HG03558 (cell line): ENCODE results near the gene HRC.
"Not testable (repeated sequence)": the region's sequence is repeated elsewhere in the genome, so short reads cannot be mapped to it uniquely, and the experiment has no call there.

Experiments
- ATAC-seq: cut with Tn5 transposase; IDR thresholded peaks from one replicate; pipeline ENCODE4 v1.9.1; 2021; ENCODE audit warnings: moderate number of reproducible peaks; ENCODE audit not compliant: unreplicated experiment; ENCODE audit errors: extremely low read depth

HRC gene, protein sequence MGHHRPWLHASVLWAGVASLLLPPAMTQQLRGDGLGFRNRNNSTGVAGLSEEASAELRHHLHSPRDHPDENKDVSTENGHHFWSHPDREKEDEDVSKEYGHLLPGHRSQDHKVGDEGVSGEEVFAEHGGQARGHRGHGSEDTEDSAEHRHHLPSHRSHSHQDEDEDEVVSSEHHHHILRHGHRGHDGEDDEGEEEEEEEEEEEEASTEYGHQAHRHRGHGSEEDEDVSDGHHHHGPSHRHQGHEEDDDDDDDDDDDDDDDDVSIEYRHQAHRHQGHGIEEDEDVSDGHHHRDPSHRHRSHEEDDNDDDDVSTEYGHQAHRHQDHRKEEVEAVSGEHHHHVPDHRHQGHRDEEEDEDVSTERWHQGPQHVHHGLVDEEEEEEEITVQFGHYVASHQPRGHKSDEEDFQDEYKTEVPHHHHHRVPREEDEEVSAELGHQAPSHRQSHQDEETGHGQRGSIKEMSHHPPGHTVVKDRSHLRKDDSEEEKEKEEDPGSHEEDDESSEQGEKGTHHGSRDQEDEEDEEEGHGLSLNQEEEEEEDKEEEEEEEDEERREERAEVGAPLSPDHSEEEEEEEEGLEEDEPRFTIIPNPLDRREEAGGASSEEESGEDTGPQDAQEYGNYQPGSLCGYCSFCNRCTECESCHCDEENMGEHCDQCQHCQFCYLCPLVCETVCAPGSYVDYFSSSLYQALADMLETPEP

DNA sequence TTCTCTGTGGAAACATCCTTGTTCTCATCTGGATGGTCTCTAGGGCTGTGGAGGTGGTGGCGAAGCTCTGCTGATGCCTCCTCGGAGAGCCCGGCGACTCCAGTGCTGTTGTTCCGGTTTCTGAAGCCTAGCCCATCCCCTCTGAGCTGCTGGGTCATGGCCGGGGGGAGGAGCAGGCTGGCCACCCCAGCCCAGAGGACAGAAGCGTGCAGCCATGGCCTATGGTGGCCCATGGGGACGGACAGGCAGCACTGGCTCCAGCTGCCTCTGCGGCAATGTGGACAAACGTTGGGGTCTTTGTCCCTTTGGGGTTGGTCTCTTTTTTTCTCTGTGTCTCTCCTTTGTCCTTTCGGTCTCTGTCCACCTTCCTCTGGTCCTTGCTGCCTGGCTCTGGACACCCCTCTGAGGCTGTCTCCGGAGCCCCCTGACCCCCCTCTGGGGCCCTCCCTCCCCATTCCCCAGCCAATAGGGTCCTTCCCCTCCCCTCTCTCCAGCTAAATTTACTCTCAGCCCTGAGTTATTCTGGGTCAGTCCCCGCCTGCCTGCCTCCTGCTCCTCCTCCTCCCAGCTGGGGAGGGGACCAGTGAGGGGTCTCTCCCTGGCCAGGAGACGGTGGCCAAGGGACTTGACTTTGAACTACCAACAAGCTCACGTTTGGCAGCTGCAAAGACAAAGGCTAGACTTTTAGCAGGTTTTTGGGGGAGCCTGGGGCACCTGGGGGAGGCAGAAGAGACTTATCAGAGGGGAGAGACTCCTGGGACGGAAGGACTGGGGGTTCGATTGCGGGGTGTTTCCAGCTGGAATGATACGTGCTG lies at the start of gene HRC:
Gene HRC, minus strand, starts transcription at position 392 of the 815 bp plus-strand sequence. Its CDS starts 159 bp downstream, at position 233.
- ATAC-seq = no peak

DNA sequence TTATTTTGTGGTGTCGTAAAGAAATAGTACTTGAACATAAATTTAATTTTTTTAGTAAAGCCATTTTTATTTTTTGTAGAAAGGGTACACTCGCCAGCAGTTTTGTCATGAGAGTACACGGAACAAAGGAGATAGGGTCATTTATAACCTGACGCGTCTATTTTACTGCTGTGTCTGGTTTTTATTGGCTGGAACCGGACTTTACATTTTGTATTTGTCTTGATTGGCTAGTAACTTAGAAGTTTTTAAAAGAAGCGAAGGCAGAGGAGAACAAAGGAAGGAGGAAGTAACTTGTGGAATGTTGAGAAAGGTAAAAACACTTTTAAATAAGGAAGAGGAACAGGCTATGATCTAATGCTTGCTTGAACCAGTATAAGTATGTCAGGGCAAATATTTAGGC lies 45.8 kb upstream of the HRC start:
- ATAC-seq = no peak

DNA sequence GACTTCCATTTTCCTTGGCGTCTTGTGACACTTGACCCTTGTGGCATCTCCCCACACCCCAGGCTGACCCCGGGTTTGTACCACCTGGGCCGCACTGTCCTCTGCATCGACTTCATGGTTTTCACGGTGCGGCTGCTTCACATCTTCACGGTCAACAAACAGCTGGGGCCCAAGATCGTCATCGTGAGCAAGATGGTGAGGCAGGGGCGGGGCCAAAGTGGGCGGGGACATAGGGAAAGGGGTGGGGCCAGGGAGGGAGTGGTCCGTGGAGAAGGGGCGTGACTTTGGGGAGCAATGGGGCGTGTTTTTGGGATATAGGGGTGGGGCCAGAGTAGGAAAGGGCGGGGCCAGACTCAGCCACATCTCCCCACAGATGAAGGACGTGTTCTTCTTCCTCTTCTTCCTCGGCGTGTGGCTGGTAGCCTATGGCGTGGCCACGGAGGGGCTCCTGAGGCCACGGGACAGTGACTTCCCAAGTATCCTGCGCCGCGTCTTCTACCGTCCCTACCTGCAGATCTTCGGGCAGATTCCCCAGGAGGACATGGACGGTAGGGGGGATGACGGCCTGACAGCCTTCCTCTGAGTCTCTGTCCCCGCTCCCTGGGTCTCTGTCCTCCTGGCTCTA lies 45.2 kb upstream of the HRC start:
- ATAC-seq = no peak

DNA sequence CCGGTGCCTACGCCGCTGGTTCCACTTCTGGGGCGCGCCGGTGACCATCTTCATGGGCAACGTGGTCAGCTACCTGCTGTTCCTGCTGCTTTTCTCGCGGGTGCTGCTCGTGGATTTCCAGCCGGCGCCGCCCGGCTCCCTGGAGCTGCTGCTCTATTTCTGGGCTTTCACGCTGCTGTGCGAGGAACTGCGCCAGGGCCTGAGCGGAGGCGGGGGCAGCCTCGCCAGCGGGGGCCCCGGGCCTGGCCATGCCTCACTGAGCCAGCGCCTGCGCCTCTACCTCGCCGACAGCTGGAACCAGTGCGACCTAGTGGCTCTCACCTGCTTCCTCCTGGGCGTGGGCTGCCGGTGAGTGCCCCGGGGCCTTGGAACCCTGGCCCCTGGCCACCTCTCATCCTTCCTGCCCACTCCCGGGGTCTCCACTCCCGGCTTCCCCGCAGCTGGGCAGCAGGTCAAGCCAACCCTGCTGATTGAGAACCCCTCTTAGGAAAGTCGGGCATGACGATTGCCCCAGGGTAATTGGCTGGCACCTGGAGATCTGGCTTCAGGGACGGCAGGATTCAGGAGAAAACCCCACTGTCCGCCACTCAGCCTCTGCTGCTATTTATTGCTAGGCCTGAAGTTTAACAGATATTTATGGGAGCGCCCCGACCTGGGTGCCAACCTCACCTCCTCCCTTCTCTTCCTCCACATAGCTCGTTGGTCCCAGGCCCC lies 41.5 kb upstream of the HRC start:
- no peak for ATAC-seq

DNA sequence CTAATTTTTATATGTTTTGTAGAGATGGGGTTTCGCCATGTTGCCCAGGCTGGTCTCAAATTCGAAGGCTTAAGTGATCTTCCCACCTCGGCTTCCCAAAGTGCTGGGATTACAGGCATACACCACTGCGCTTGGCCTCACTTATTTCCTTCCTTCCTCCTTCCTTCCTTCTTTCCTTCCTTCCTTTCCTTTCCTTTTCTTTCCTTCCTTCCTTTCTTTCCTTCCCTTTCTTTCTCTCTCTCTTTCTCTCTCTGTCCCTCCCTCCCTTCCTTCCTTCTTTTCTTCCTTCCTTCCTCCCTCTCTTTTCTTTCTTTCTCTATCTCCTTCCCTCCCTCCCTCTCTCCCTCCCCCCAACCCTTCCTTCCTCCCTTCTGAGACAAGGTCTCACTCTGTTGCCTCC lies 39.2 kb upstream of the HRC start:
- ATAC-seq = no peak

DNA sequence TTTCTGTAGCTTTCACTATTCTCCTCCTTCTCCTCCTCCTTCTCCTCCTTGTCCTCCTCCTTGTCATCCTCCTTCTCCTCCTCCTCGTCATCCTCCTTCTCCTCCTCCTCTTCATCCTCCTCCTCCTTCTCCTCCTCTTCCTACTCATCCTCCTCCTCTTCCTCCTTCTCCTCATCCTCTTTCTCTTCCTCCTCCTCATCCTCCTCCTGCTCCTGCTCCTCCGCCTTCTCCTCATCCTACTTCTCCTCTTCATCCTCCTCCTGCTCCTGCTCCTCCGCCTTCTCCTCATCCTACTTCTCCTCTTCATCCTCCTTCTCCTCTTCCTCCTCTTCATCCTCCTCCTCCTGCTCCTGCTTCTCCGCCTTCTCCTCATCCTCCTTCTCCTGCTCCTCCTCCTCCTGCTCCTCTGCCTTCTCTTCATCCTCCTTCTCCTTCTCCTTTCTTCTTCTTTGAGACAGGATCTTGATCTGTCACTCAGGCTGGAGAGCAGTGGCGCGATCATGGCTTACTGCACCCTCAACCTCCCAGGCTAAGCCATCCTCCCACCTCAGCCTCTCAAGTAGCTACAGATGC lies 38.7 kb upstream of the HRC start:
- ATAC-seq = no peak

DNA sequence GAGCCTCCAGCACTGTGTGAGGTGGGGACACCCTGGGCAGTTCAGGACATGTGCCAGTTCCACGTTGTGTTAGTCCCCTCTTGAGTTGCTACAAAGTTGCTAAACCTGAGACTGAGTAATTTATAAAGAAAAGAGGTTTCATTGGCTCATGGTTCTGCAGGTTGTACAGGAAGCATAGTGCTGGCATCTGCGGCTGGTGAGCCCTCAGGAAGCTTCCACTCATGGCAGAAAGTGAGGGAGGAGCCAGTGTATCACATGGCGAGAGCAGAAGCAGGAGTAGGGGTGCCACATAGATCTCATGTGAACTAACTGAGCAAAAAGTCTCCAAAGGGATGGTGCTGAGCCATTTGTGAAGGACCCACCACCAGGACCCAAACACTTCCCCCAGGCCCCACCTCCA lies 35.6 kb upstream of the HRC start:
- ATAC-seq = no peak

DNA sequence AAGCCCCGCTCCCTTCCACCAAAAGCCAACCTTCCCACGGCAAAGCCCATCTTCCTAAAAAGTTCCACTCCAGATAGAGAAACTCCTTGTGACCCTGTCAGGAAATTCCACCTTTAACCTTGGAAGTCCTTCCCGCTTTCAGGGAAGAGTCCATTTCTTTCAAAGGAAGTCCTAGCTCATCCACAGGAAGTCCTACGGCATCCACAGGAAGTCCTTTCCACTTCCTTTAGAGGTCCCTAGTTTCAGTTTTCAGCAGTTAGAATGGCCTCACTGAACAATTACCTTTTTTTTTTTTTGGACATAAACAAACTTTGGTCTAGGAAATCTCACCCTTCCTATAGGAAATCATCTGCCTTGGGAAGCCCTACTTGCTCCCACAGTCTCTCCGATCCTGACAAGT lies 34.1 kb upstream of the HRC start:
- no peak for ATAC-seq

DNA sequence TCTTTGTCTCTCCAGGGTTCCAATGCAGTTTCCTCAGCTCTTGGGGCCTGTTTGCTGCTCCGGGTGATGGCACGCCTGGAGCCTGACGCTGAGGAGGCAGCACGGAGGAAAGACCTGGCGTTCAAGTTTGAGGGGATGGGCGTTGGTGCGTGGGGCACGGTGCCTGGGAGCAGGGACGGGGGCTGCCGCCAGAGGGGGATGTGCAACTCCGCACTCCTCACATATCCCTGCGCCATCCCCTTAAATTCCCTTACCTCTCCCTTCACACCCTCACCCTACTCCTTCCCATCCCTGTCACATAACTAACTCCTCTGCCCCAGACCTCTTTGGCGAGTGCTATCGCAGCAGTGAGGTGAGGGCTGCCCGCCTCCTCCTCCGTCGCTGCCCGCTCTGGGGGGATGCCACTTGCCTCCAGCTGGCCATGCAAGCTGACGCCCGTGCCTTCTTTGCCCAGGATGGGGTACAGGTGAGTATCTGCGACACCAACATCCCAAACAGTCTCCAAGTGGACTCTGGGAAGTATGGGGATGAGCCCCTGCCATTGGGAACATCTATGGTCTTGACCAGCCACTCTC lies 33.5 kb upstream of the HRC start:
- ATAC-seq = no peak

DNA sequence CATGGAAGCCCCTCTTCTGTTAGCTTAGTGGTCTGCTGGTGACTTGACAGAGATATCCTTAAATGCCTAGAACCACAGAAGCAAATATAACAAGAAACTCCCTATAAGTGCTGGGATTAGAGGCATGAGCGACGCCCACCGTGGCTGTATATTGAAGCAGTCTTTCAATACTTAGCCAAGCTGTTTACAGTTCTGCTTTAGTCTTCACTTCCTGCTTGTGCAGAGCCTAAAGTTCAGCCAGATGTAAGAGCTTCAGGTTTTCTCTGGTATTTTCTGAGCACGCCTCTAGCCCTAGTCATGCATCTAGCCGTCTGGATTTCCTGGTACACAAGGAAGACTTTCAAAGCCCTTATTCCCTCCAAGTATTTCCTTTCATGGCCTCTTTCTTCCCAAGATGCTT lies 30.9 kb upstream of the HRC start:
- no peak for ATAC-seq

DNA sequence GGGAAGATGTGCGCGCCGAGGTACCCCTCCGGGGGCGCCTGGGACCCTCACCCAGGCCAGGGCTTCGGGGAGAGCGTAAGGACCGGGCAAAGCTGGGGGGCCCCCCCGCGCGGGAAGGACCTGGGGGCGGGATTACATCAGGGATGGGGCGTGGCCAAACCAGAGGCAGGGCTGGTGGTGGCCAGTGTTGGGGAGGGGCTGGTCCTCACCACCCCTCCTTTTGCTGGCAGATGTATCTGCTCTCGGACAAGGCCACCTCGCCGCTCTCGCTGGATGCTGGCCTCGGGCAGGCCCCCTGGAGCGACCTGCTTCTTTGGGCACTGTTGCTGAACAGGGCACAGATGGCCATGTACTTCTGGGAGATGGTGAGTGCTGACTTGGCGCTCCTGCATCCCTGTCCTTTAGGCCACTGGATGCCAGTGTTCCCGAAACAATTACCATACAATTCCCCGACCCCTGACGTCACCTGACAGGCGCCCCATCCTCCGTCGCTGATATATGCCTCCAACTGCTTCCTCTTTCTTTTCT lies 27.7 kb upstream of the HRC start:
- ATAC-seq = no peak

DNA sequence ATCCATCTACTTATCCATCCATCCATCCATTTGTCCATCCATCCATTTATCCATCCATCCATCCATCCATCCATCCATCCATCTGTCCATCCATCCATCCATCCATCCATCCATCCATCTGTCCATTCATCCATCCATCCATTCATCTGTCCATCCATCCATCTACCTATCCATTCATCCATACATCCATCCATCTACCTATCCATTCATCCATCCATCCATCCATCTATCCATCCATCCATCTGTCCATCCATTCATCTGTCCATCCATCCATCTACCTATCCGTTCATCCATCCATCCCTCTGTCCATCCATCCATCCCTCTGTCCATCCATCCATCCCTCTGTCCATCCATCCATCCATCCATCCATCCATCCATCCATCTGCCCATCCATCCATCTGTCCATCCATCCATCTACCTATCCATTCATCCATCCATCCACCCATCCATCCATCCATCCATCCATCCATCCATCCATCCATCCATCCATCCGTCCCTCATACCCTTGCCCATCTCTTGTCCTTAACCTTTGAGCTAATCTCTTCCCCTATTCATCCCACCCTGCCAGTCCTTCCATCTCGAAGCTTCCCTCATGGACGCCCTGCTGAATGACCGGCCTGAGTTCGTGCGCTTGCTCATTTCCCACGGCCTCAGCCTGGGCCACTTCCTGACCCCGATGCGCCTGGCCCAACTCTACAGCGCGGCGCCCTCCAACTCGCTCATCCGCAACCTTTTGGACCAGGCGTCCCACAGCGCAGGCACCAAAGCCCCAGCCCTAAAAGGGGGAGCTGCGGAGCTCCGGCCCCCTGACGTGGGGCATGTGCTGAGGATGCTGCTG lies 27.0 kb upstream of the HRC start:
- ATAC-seq = not testable (repeated sequence)

DNA sequence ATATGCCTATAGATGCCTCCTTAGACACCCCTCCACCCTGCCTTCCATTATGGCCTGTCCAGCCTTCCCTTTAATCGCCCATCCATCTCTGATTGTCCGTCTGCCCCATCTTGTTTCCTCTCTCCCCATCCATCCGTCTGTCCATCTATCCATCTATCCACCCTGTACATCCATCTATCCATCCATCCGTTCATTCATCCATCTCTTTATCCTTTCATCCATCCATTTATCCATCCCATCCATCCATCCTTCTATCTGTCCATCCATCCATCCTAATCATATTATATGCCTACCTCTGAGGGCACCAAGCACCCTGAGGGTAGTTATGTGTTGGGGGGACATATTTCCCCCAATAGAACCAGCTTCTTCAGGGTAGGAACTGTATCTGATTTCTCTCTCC lies 25.5 kb upstream of the HRC start:
- ATAC-seq = no peak

DNA sequence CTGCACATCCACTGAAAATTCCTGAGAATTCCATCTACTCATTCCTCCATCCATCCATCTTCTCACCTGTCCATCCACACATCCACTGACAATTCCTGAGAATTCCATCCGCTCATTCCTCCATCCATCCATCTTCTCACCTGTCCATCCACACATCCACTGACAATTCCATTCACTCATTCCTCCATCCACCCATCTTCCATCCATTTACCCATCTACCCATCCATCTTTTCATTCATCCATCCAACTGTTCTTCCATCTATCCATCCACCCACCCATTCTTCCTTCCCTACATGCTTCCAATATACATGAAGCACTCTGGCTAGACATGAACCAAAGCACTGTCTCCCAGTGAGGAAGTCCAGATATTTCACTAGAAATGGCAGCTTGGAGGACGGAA lies 18.0 kb upstream of the HRC start:
- no peak for ATAC-seq

DNA sequence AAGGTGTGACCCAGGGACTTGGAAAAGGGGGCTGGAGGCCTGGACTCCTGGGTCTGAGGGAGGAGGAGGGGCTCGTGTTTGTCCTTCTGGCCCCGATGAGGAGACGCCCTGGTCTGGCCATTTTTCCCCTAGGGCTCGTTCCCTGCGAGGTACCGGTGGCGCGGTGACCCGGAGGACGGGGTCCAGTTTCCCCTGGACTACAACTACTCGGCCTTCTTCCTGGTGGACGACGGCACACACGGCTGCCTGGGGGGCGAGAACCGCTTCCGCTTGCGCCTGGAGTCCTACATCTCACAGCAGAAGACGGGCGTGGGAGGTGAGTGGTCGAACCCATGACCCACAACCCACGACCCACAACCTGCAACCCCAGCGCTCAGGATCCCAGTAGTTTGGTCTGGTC lies 13.2 kb upstream of the HRC start:
- no peak for ATAC-seq

DNA sequence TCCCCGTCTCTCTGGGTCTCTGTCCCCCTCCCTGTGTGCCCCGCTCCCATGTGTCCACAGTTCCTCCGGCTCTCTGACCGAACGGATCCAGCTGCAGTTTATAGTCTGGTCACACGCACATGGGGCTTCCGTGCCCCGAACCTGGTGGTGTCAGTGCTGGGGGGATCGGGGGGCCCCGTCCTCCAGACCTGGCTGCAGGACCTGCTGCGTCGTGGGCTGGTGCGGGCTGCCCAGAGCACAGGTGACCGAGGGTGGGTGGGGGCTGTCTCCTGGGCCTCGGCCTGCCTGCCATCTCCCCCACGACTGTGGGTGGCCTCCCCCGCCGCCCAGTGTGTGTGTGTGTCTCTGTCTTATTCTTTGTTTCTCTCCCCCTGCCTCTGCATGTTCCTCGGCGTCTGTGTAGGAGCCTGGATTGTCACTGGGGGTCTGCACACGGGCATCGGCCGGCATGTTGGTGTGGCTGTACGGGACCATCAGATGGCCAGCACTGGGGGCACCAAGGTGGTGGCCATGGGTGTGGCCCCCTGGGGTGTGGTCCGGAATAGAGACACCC lies 12.7 kb upstream of the HRC start:
- ATAC-seq = no peak

DNA sequence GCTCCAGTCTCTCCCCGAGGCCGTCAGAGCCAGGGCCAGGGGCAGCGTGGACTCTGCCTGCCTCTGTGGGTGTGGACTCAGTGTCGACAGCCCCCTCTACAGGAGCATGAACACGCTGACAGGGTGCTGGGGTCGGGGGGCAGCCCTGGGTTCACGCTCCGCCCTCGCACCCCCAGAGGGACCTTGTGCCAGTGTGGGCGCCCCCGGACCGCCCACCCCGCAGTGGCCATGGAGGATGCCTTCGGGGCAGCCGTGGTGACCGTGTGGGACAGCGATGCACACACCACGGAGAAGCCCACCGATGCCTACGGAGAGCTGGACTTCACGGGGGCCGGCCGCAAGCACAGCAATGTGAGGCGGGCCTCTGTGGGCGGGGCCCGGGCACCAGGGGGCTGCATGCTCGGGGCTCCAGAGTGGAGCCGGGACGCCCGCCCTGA lies 10.7 kb upstream of the HRC start:
- no peak for ATAC-seq
